ENCODE results near the gene EVC.

The EVC gene

DNA sequence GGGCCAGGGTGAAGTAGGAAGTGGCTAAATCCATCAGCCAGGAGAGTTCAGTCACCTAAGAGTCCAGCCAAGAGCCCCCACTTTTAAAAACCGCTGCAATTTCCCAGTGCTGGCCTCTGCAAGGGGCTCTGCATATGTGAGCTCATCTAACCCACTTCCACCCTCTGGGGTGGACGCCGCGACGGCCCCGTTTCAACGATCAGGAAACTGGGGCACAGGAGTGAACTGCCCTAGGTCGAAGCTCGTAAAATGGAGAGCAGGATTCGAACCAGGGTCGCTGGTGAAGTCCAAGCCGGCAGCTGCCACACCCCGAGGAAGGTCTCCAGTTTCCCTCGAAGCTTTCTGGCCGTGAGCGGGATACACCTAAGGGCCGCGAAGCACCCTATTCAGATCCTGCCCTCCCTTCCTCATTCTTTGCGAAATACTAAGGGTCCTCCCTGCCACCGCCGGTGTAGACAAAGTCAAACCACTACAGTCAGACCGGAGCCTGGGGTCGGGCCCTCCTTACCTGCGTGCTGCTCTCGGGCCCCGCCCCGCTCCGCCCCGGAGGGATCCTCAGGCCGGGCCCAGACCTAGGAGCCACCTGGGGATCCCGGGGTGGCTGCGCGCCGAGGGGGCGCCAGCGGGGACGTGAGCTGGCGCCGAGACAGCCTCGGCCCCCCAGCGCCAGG is 3.1 kb upstream of the EVC start:
- peak overlapping the region; percentile 80 for H3K4me3 ChIP-seq (ENCODE audit: low read depth, low read length)
- TF ChIP-seq, protein P1, sequence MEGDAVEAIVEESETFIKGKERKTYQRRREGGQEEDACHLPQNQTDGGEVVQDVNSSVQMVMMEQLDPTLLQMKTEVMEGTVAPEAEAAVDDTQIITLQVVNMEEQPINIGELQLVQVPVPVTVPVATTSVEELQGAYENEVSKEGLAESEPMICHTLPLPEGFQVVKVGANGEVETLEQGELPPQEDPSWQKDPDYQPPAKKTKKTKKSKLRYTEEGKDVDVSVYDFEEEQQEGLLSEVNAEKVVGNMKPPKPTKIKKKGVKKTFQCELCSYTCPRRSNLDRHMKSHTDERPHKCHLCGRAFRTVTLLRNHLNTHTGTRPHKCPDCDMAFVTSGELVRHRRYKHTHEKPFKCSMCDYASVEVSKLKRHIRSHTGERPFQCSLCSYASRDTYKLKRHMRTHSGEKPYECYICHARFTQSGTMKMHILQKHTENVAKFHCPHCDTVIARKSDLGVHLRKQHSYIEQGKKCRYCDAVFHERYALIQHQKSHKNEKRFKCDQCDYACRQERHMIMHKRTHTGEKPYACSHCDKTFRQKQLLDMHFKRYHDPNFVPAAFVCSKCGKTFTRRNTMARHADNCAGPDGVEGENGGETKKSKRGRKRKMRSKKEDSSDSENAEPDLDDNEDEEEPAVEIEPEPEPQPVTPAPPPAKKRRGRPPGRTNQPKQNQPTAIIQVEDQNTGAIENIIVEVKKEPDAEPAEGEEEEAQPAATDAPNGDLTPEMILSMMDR (IDR thresholded peaks at IDR 0.05; ENCODE audit: borderline replicate concordance, insufficient read depth, low read depth, low read length): no peak

DNA sequence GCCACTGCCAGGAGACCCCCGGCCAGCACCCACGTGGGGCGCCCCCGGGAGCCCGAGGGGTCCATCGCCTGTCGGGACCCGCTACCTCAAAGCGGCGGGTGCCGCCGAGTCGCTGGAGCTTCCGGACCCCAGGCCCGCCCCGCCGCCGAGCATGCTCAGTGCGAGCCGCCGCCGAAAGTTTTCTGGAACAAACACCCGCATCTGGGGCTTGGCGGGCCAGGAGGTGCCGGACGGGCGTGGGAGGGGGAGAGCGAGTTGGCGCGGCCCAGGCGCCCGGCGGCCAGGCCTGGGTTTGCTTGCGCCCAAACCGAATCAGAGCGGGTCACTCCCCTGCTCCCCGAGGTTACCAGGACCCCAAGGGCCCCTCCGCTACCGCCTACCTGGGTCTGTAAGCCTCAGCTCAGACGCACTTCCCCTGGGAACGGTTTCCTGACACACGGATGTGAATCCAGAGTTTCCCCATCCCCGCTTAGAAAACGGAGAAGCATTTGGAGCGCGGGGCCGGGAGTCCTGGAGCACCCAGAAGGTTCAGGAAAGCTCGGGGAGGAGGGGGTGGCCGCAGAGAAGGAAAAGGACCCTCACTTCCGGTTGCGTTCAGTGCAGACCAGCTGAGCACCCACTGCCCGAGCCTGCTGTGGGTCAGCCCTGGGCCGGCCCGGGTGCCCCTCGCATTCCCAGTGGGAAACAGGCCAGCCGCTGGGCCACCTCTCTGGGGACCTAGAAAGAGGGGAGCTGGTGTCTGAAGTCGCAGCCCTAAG is 2.4 kb upstream of the EVC start, which contains the start of gene EVC2:
TSS of gene EVC2 (minus strand) at position 111 of the 758 bp plus-strand sequence. CDS start at position 65, 46 bp downstream.
- TF ChIP-seq, protein P1 (IDR thresholded peaks at IDR 0.05; ENCODE audit: borderline replicate concordance, insufficient read depth, low read depth, low read length): no peak
- H3K4me3 ChIP-seq (ENCODE audit: low read depth, low read length): peak within 1 kb of the TSS; percentile 80

DNA sequence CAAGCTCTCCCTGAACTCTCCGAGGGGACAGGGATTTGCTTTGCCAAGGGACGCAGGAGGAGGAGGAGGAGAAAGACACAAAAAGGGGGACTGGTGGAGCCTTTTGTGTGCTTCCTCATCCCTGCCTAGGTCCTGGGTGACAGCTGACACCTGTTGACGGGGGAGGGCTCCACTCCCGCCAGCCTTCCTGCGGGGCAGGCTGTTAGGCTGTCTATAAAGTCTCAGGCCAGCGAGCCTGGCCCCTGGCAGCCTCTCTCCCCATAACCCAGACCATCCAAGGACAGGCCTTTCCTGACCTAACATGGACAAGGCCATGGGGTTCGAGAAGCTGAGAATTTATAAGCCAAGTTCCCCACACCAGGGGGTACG is 1.8 kb upstream of the EVC start:
- TF ChIP-seq, protein P1 (IDR thresholded peaks at IDR 0.05; ENCODE audit: borderline replicate concordance, insufficient read depth, low read depth, low read length): no peak
- H3K4me3 ChIP-seq (ENCODE audit: low read depth, low read length): peak overlapping the region; percentile 80

DNA sequence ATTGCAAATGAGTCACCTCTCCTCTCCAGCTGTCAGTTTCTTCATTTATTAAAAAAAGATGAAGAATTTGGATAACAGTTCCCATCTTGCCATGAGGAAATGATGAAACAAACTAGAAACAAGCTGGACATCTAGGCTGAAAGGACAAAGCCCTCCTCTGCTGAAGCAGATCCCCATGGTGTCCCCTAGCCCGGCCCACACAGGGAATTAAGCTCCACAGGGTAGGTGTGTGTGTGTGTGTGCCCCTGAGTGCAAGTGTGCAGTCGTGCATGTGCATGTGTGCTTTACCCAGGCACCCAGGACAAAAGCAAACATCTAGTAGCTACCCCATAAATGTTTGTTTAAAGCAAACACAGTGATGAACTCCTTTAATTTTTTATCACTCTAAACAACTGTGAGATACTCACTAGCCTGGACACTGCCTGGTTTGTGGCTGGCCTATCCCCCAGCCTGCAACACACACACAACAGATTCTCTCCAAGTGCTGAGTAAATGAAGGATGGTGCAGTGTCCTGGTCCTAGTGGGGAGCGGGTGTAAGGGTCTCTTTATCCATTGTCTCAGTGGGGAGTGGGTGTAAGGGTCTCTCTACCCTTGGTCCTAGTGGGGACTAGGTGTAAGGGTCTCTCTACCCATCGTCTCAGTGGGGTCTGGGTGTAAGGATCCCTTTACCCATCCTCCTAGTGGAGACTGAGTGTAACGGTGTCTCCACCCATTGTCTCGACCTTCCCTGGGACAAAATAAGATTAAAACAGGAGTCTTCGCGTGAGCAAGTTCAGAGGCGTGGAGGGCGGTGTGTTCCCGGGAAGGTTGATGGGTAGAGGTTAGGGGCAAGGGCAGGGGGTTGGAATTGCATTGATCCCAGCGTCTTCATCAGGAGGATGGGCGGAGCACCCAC is 688 bp upstream of the EVC start:
- TF ChIP-seq, protein P1 (IDR thresholded peaks at IDR 0.05; ENCODE audit: borderline replicate concordance, insufficient read depth, low read depth, low read length): peak; percentile 47; the same call in 1 of the 2 replicates
- peak overlapping the region; percentile 64 for H3K4me3 ChIP-seq (ENCODE audit: low read depth, low read length)

DNA sequence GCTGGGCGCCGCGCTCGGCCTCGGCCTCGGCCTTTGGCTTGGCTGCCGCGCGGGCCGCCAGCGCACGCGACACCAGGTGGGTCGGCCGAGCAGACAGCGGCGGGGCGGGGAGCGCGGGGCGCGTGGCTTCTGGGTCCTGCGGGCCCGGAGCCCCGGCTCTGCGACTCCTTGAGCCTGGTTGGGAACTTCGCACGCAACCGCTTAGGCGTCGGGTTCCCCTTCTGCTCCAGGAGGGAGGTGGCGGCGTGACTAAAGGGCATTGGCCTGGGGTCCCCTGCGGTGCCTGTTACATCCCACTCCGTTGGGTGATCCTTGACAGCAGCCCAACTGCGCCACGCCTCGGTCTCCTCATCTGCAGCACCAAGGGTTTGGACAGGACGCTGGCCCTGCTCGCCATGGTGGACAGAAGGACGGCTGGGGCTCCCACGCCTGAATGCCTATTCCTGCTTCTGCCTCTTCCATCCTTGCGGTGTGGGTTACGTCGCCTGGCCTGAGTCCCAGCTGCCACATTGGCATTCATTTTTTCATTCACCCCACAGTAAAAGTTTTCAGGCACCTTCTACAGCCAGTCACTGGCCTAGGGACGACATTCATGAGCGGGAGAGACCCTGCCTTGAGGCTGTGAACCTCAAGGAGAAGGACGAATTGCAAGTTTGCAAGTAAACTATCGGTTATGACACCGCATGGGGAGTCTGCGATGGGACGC is 631 bp downstream of the EVC start:
- TF ChIP-seq, protein P1 (IDR thresholded peaks at IDR 0.05; ENCODE audit: borderline replicate concordance, insufficient read depth, low read depth, low read length): no peak
- peak overlapping the region; percentile 57 for H3K4me3 ChIP-seq (ENCODE audit: low read depth, low read length)

DNA sequence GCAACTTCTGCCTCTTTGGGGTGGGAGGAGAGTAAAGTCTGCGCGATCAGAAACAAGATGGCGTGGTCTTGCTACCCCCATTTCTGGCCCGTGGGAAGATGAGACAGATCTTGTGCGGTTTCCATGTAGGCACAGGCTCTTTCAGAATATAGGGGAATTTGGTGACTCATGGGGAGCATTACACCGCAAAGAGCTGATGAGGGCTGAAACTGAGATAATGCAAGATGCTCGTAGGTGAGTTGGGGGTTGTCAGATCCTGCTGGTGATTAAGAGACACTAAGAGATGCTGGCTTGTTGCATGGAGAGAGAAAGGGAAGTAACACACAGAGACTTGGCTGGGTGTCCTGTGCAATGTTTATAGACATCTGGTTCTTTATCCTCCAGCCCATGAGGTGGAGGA is 1.5 kb downstream of the EVC start:
- peak overlapping the region; percentile 57 for H3K4me3 ChIP-seq (ENCODE audit: low read depth, low read length)

More for the DNA sequence above, 1.5 kb downstream of the EVC start:
- TF ChIP-seq, protein P1 (IDR thresholded peaks at IDR 0.05; ENCODE audit: borderline replicate concordance, insufficient read depth, low read depth, low read length): no peak

All from GM12875 (cell line).